Spleen (tissue), 13 donors: Measurements from ENCODE around the gene RNF121. TPM values are rescaled to one million over a fixed set of nuclear protein-coding genes. Genes with fewer than 3 reads are reported as not detected.
A peak's percentile ranks its signal among the peaks of the same experiment; 100 is the strongest.
"Not testable (repeated sequence)": the region's sequence is repeated elsewhere in the genome, so short reads cannot be mapped to it uniquely, and the experiment has no call there.

Source experiments
- DNase-seq: peaks from one replicate; pipeline ENCODE4 v3.0.0-alpha.2; 2020
- H3K27ac ChIP-seq, 8 donors: fragments of 200-600 bp; sonication (generic) in 7 of 8; 1 replicate in 4 of 8; 2 replicates in 4 of 8; pipeline versions ENCODE4 v1.5.0 to v1.8.0; 2016 to 2021; ENCODE audit warnings: inconsistent platforms in 4 of 8, mild to moderate bottlenecking in 4 of 8, moderate library complexity in 1 of 8
- H3K27me3 ChIP-seq, 7 donors: fragments of 200-600 bp; sonication (generic) in 6 of 7; replicated peaks in 1 of 7; 1 replicate in 4 of 7; 2 replicates in 3 of 7; pipeline versions ENCODE4 v1.5.0 to v1.8.0; 2016 to 2021; ENCODE audit warnings: inconsistent platforms in 3 of 7, mild to moderate bottlenecking in 1 of 7
- H3K36me3 ChIP-seq, 6 donors: fragments of 200-600 bp; sonication (generic) in 5 of 6; 1 replicate in 4 of 6; 2 replicates in 2 of 6; pipeline versions ENCODE4 v1.5.0 to v1.8.0; 2016 to 2021; ENCODE audit warnings: inconsistent platforms in 2 of 6
- H3K4me1 ChIP-seq, 6 donors: fragments of 200-600 bp; sonication (generic) in 5 of 6; 1 replicate in 3 of 6; 2 replicates in 3 of 6; pipeline versions ENCODE4 v1.5.0 to v1.8.0; 2016 to 2021; ENCODE audit warnings: inconsistent platforms in 3 of 6
- H3K4me3 ChIP-seq, 8 donors: fragments of 200-600 bp; sonication (generic) in 7 of 8; 1 replicate in 4 of 8; 2 replicates in 4 of 8; pipeline versions ENCODE4 v1.5.0 to v1.8.0; 2016 to 2021; ENCODE audit warnings: inconsistent platforms in 4 of 8, mild to moderate bottlenecking in 4 of 8, moderate library complexity in 2 of 8
- H3K9me3 ChIP-seq, 8 donors: fragments of 200-600 bp; sonication (generic) in 7 of 8; 1 replicate in 4 of 8; 2 replicates in 4 of 8; pipeline versions ENCODE4 v1.5.0 to v1.8.0; 2016 to 2021; ENCODE audit warnings: inconsistent platforms in 4 of 8
- CTCF ChIP-seq, 11 experiments: fragments of 200-600 bp in 7 of 11; fragments of 450-650 bp in 4 of 11; sonication (generic) in 4 of 11; IDR thresholded peaks in 8 of 11; conservative IDR thresholded peaks in 3 of 11; 1 replicate in 7 of 11; 2 replicates in 4 of 11; pipeline versions ENCODE4 v1.4.0 to v1.8.0; 2016 to 2021; ENCODE audit warnings: antibody characterized with exemption in 11 of 11, inconsistent platforms in 4 of 11, mild to moderate bottlenecking in 1 of 11
- POLR2A ChIP-seq, 3 donors: fragments of 450-650 bp; IDR thresholded peaks; one replicate each; pipeline ENCODE4 v1.5.1; 2017; ENCODE audit warnings: antibody characterized with exemption in 3 of 3, mild to moderate bottlenecking in 1 of 3
- POLR2AphosphoS5 ChIP-seq, 3 donors: sonication (generic); formaldehyde crosslinking; IDR thresholded peaks; one replicate each; pipeline ENCODE4 v1.5.1; 2017; ENCODE audit warnings: antibody characterized with exemption in 3 of 3
- WGBS, 5 donors: extraction: QIAGEN DNeasy Blood & Tissue Kit in 3 of 5; methylation state at CpG; one replicate each; pipeline versions ENCODE4 v1.1.5 to v1.1.7; 2013 to 2018; 5-methylcytosine and 5-hydroxymethylcytosine counted together
- intact Hi-C: fragments of 100-400 bp; cut with DNase I; formaldehyde crosslinking; loops from one replicate; pipeline ENCODE4 v1.15.0; 2023; ENCODE audit warnings: low total_unique reads
- long read RNA-seq, 2 donors: transcript quantifications; one replicate each; lab custom pipeline, GENCODE V29; 2026
- polyA plus RNA-seq, 3 donors: library from polyadenylated mRNA; stranded (reverse); fragments of 200-250 nt; gene quantifications; one replicate each; pipeline ENCODE4 v1.2.1, GENCODE V29; 2013
- total RNA-seq, 7 donors: library from RNA; depleted of rRNA in 3 of 7; stranded (reverse); fragments of >200 nt in 3 of 7; fragmentation: NEBNext Ultra II Directional in 4 of 7; extraction: Animal tissue kit (Norgen Biotek cat#: 25700) in 4 of 7; gene quantifications; one replicate each; pipeline versions ENCODE4 v1.1.0 to v1.2.1, GENCODE V29; 2016 to 2021
- donor health status: healthy with polysubstance abuse.
- donor health status: DM: no; HTN: no; CAD: no; lungs with moderate emphysema.
- donor health status: DM: no; HTN: no; CAD: no.
- donor health status: Bipolar disorder and iron deficiency.
- donor health status: healthy.
- donor health status: DM: no; HTN: no; CAD: no.
- donor health status: DM: yes; HTN: yes; CAD: no.

RNF121 gene
- 10 to 100 TPM; 27.0 to 35.5 (median 29.9) TPM for total RNA-seq
- 10 to 100 TPM in 1 of 3 donors, 1 to 10 TPM in 2; 5.3 to 13.7 (median 6.5) TPM for polyA plus RNA-seq
- long read RNA-seq, donor 1, transcript RNF121-201 (9 exons, 2,625 nt), result major isoform, 5 of 6 reads
- long read RNA-seq, donor 1, partial matches to known transcripts, result 0 of 6 reads
- long read RNA-seq, donor 1, other reads (novel, unspliced or antisense), result 0 of 6 reads
- long read RNA-seq, donor 2, partial matches to known transcripts, result 0 of 4 reads
- long read RNA-seq, donor 2, other reads (novel, unspliced or antisense), result 0 of 4 reads

GRCh38 chr11:71928737-71929443, at the start of gene RNF121:
RNF121 (plus strand) TSS chr11:71929046; CDS start chr11:71929062, 16 bp downstream.
- H3K4me1 ChIP-seq, result peaks cover 14 to 69% (median 43%) of the 10 kb centered on the region in 6 donors
- no peaks in the 10 kb centered on the region for H3K27me3 ChIP-seq
- TF ChIP-seq POLR2AphosphoS5 (IDR thresholded peaks at IDR 0.05) (peak; percentile 92 to 94 (median 93)), CTCF (IDR thresholded peaks at IDR 0.05 in 8 of 11, conservative IDR thresholded peaks at IDR 0.05 in 3 of 11) (no peak), POLR2A (IDR thresholded peaks at IDR 0.05) (no peak)
- peaks cover 0 to 21% (median 6%) of the 10 kb centered on the region in 6 donors for H3K36me3 ChIP-seq
- H3K27ac ChIP-seq, result peak within 1 kb of the TSS; percentile 89 to 96 (median 95)
- DNase-seq, result peak; percentile 99
- intact Hi-C loops, result no loop called here
- peak within 1 kb of the TSS; percentile 76 to 96 (median 92) for H3K4me3 ChIP-seq
- 0 to 1% (median 1%) methylated on average over 32 of the region's 32 CpGs for WGBS, 5 donors
- no peaks in the 10 kb centered on the region for H3K9me3 ChIP-seq

GRCh38 chr11:71885806-71886205, 43.0 kb upstream of the RNF121 start:
- intact Hi-C loops, H3K4me3 ChIP-seq, DNase-seq, H3K9me3 ChIP-seq, H3K36me3 ChIP-seq, H3K27me3 ChIP-seq, H3K27ac ChIP-seq, H3K4me1 ChIP-seq: not testable (repeated sequence)
- 96 to 98% (median 97%) methylated on average over 12 of the region's 12 CpGs for WGBS, 5 donors

- H3K36me3 ChIP-seq, DNase-seq, H3K27me3 ChIP-seq, H3K27ac ChIP-seq, H3K4me3 ChIP-seq, intact Hi-C loops, H3K4me1 ChIP-seq, H3K9me3 ChIP-seq: not testable (repeated sequence)
- 92 to 98% (median 96%) methylated on average over 14 of the region's 14 CpGs for WGBS, 5 donors
Observed at GRCh38 chr11:71888335-71889010, 40.4 kb upstream of the RNF121 start.

GRCh38 chr11:71889181-71889872, 39.5 kb upstream of the RNF121 start:
- DNase-seq, H3K27ac ChIP-seq, H3K9me3 ChIP-seq, H3K36me3 ChIP-seq, H3K4me1 ChIP-seq, intact Hi-C loops, H3K4me3 ChIP-seq, H3K27me3 ChIP-seq: not testable (repeated sequence)
- WGBS, 5 donors, result 88 to 95% (median 92%) methylated on average over 11 to 14 of the region's 14 CpGs

GRCh38 chr11:71895961-71896360, 32.9 kb upstream of the RNF121 start:
- no peaks in the 10 kb centered on the region for H3K4me1 ChIP-seq
- WGBS, 5 donors, result 78 to 95% (median 92%) methylated on average over 12 of the region's 12 CpGs
- H3K27ac ChIP-seq, result no peak overlapping the region
- intact Hi-C loops, result no loop called here
- no peak overlapping the region for H3K4me3 ChIP-seq
- H3K9me3 ChIP-seq, result no peaks in the 10 kb centered on the region
- no peaks in the 10 kb centered on the region for H3K27me3 ChIP-seq
- DNase-seq, result no peak
- H3K36me3 ChIP-seq, result peaks cover 0 to 5% (median 0%) of the 10 kb centered on the region in 6 donors
- TF ChIP-seq POLR2A (IDR thresholded peaks at IDR 0.05), result no peak
- no peak for TF ChIP-seq CTCF (IDR thresholded peaks at IDR 0.05 in 8 of 11, conservative IDR thresholded peaks at IDR 0.05 in 3 of 11)
- no peak for TF ChIP-seq POLR2AphosphoS5 (IDR thresholded peaks at IDR 0.05)
